K562 (cell line): ENCODE results near the gene SAMD14. TPM values are rescaled to one million over a fixed set of nuclear protein-coding genes. Genes with fewer than 3 reads are reported as not detected.

Experiments
- CBFB ChIP-seq: sonication (generic); formaldehyde crosslinking; IDR thresholded peaks from 2 replicates; pipeline ENCODE4 v1.4.0; 2020; ENCODE audit warnings: mild to moderate bottlenecking, missing genetic modification reagents
- CGGBP1 ChIP-seq: fragments of 250-450 bp; sonication (Bioruptor Pico); IDR thresholded peaks from 2 replicates; pipeline ENCODE4 v1.9.0; 2021; ENCODE audit warnings: mild to moderate bottlenecking
- CTCF ChIP-seq, 3 experiments: IDR thresholded peaks in 2 of 3; conservative IDR thresholded peaks in 1 of 3; 2 replicates each; pipeline ENCODE4 v1.5.1; 2011 to 2012; ENCODE audit warnings: low read length in 3 of 3, mild to moderate bottlenecking in 3 of 3, control low read depth in 2 of 3, improper control_type of control experiment in 1 of 3, inconsistent platforms in 1 of 3, low read depth in 1 of 3, mixed read lengths in 1 of 3, moderate library complexity in 1 of 3; ENCODE audit not compliant: insufficient read depth in 2 of 3
- DPF2 ChIP-seq: fragments of 450-650 bp; IDR thresholded peaks from 2 replicates; pipeline ENCODE4 v1.6.1; 2016
- ERF ChIP-seq: fragments of 450-650 bp; formaldehyde crosslinking; IDR thresholded peaks from 2 replicates; pipeline ENCODE4 v1.4.0; 2020; ENCODE audit warnings: mild to moderate bottlenecking, mixed read lengths
- JUN ChIP-seq, 2 experiments: sonication (generic) in 1 of 2; formaldehyde crosslinking in 1 of 2; IDR thresholded peaks; 2 replicates each; pipeline versions ENCODE4 v1.6.1 to v1.8.0; 2012 to 2022; ENCODE audit warnings: borderline replicate concordance in 2 of 2, mild to moderate bottlenecking in 2 of 2, improper control_type of control experiment in 1 of 2, low read depth in 1 of 2, low read length in 1 of 2, missing genetic modification reagents in 1 of 2
- KDM1A ChIP-seq, 2 experiments: fragments of 450-650 bp; IDR thresholded peaks; 2 replicates each; pipeline ENCODE4 v1.6.1; 2016; ENCODE audit warnings: mild to moderate bottlenecking in 2 of 2
- SMARCA5 ChIP-seq: fragments of 450-650 bp; IDR thresholded peaks from 2 replicates; pipeline ENCODE4 v1.6.1; 2016
- SPI1 ChIP-seq: IDR thresholded peaks from 2 replicates; pipeline ENCODE4 v1.6.1; 2011; ENCODE audit warnings: low read depth, low read length, control low read depth, borderline replicate concordance
- ZFP30 ChIP-seq: fragments of 250-450 bp; sonication (Bioruptor Pico); IDR thresholded peaks from 2 replicates; pipeline ENCODE4 v1.8.0; 2022; ENCODE audit warnings: moderate library complexity, mild to moderate bottlenecking, inconsistent platforms, borderline replicate concordance
- ZFX ChIP-seq: sonication (generic); formaldehyde crosslinking; IDR thresholded peaks from 2 replicates; pipeline ENCODE4 v1.8.0; 2022; ENCODE audit warnings: mild to moderate bottlenecking, missing genetic modification reagents, moderate library complexity
- ZNF134 ChIP-seq: fragments of 250-450 bp; sonication (Bioruptor Pico); conservative IDR thresholded peaks from 2 replicates; pipeline ENCODE4 v1.4.0; 2020
- ZNF165 ChIP-seq: fragments of 250-450 bp; sonication (Bioruptor Pico); IDR thresholded peaks from 2 replicates; pipeline ENCODE4 v1.4.0; 2020; ENCODE audit warnings: borderline replicate concordance
- polyA plus RNA-seq, 8 experiments: library from polyadenylated mRNA; depleted of rRNA in 4 of 8; stranded (reverse) in 5 of 8; unstranded in 3 of 8; fragments of >200 nt; fragmentation: Nextera tagmentation in 2 of 8; fragmentation: Illumina TruSeq in 1 of 8; extraction: Ambion mirVana in 2 of 8; extraction: Trizol in 1 of 8; gene quantifications; 2 replicates each; pipeline versions ENCODE4 v1.2.1 to v1.2.3, GENCODE V29; 2011 to 2014; ENCODE audit warnings: inconsistent platforms in 1 of 8, missing spikeins in 1 of 8
- total RNA-seq, 7 experiments: library from RNA; depleted of rRNA in 6 of 7; stranded (reverse); fragments of >200 nt in 6 of 7; fragmentation: Illumina TruSeq in 2 of 7; extraction: Trizol in 2 of 7; gene quantifications; 2 replicates each; pipeline versions ENCODE4 v1.2.1 to v1.2.3, GENCODE V29; 2011 to 2021; ENCODE audit warnings: low replicate concordance in 1 of 7
- TF ChIP-seq, protein P1 (sequence below): fragments of 250-450 bp; sonication (Bioruptor Pico); IDR thresholded peaks from 2 replicates; pipeline ENCODE4 v1.8.0; 2022; ENCODE audit warnings: inconsistent platforms
- TF ChIP-seq, protein P2 (sequence below): IDR thresholded peaks from 3 replicates; pipeline ENCODE4 v1.6.1; 2011; ENCODE audit warnings: borderline replicate concordance, mild to moderate bottlenecking, moderate library complexity; ENCODE audit not compliant: insufficient read length; ENCODE audit errors: extremely low read depth
- TF ChIP-seq, protein P3 (sequence below): fragments of 200-800 bp; sonication (Bioruptor generic); IDR thresholded peaks from 2 replicates; pipeline ENCODE4 v1.6.1; 2017; ENCODE audit warnings: missing genetic modification characterization, missing compliant biosample characterization

The SAMD14 gene
- total and polyA plus RNA-seq, 9 of the 15 experiments (the other 6 are each of a cell fraction or from before 2014, with no cell fraction given): 0.04 to 0.07 TPM; not detected in 7

DNA sequence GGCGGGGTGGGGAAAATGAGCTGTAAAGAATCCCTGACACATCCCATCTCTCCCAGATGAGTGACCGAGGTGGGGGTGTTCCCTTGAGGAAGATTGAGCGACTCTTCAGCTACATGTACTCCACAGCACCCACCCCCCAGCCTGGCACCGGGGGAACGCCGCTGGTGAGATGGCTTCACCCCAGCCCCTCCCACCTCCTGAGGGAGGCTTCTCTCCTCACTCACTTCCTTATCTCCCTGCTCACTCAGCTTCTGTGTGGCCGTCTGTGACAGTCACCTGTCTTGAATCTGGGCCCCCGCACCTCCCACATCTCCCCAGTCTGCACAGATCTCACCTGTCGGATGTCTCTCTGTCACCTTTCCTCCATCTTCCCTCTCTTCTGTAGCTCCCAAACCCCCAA lies 21.4 kb downstream of the SAMD14 start (continued):
- TF ChIP-seq, protein P1, sequence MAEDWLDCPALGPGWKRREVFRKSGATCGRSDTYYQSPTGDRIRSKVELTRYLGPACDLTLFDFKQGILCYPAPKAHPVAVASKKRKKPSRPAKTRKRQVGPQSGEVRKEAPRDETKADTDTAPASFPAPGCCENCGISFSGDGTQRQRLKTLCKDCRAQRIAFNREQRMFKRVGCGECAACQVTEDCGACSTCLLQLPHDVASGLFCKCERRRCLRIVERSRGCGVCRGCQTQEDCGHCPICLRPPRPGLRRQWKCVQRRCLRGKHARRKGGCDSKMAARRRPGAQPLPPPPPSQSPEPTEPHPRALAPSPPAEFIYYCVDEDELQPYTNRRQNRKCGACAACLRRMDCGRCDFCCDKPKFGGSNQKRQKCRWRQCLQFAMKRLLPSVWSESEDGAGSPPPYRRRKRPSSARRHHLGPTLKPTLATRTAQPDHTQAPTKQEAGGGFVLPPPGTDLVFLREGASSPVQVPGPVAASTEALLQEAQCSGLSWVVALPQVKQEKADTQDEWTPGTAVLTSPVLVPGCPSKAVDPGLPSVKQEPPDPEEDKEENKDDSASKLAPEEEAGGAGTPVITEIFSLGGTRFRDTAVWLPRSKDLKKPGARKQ: no peak
- TF ChIP-seq JUN (IDR thresholded peaks at IDR 0.05; ENCODE audit: borderline replicate concordance, low read depth, low read length) (no peak), JUN (CRISPR knock-in tag; IDR thresholded peaks at IDR 0.05; ENCODE audit: borderline replicate concordance) (no peak), CTCF (IDR thresholded peaks at IDR 0.05 in 2 of 3, conservative IDR thresholded peaks at IDR 0.05 in 1 of 3; ENCODE audit: insufficient read depth in 2 of 3, low read depth in 1 of 3, low read length in 3 of 3) (no peak), SPI1 (0 out of 2 replicates have a peak, but pooled peaks have one; percentile 7), DPF2 (peak; percentile 49), CGGBP1 (CRISPR knock-in tag) (no peak), ZNF134 (no peak), ERF (CRISPR knock-in tag) (no peak), SMARCA5 (no peak), ZFX (CRISPR knock-in tag) (no peak), KDM1A (IDR thresholded peaks at IDR 0.05) (0 out of 4 replicates have a peak, but pooled peaks of 1 of the 2 experiments have one; percentile 9), CBFB (CRISPR knock-in tag) (no peak), ZFP30 (CRISPR knock-in tag) (no peak), ZNF165 (no peak)
- TF ChIP-seq, protein P2, sequence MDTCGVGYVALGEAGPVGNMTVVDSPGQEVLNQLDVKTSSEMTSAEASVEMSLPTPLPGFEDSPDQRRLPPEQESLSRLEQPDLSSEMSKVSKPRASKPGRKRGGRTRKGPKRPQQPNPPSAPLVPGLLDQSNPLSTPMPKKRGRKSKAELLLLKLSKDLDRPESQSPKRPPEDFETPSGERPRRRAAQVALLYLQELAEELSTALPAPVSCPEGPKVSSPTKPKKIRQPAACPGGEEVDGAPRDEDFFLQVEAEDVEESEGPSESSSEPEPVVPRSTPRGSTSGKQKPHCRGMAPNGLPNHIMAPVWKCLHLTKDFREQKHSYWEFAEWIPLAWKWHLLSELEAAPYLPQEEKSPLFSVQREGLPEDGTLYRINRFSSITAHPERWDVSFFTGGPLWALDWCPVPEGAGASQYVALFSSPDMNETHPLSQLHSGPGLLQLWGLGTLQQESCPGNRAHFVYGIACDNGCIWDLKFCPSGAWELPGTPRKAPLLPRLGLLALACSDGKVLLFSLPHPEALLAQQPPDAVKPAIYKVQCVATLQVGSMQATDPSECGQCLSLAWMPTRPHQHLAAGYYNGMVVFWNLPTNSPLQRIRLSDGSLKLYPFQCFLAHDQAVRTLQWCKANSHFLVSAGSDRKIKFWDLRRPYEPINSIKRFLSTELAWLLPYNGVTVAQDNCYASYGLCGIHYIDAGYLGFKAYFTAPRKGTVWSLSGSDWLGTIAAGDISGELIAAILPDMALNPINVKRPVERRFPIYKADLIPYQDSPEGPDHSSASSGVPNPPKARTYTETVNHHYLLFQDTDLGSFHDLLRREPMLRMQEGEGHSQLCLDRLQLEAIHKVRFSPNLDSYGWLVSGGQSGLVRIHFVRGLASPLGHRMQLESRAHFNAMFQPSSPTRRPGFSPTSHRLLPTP: no peak
- TF ChIP-seq, protein P3, sequence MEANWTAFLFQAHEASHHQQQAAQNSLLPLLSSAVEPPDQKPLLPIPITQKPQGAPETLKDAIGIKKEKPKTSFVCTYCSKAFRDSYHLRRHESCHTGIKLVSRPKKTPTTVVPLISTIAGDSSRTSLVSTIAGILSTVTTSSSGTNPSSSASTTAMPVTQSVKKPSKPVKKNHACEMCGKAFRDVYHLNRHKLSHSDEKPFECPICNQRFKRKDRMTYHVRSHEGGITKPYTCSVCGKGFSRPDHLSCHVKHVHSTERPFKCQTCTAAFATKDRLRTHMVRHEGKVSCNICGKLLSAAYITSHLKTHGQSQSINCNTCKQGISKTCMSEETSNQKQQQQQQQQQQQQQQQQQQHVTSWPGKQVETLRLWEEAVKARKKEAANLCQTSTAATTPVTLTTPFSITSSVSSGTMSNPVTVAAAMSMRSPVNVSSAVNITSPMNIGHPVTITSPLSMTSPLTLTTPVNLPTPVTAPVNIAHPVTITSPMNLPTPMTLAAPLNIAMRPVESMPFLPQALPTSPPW (CRISPR knock-in tag): peak; percentile 57
